ENCODE results near the gene CCDC116. TPM values are rescaled to one million over a fixed set of nuclear protein-coding genes. Genes with fewer than 3 reads are reported as not detected.

CCDC116 gene
- total RNA-seq, 1 donor from 2014 or later, result 1.3 TPM

DNA sequence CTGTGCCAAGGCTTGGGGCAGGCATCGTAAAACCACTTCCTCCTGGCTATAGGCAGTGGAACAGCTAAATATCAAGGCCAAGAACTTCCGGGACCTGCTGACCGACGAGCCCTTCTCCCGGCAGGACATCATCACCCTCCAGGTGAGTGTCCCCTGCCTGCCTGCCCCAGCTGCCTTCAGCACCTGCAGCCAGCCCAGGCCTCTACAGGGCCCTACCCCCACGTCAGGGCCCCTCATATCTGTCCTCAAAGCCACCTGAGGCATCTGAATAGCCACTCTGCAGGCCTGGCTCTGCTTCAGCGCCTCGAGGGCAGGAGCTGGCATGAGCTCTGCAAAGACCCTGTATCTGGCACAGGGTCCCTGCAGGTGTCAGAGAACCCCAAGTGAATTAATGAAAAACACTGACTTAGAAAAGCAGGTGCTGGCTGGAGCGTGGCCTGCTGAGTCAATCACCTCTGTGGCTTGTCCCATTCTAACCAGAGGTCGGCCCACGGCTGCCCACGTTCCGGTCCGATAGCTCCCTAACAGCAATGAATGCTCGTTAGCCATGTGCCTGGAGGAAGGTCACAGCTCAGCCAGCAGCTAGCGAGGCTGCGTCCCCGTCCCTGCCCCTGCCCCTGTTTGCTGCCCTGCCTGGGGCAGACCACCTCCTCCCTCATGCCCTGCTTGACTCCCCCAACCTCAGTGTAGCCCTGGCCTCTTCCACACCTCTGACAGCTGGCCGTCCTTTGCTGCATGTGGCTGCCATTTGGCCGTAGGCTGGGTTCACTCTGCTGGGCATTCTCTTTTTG lies 50.0 kb downstream of the CCDC116 start:
- H3K27me3 Mint-ChIP-seq (ENCODE audit: low read depth), result no peaks in the 10 kb centered on the region
- no peak overlapping the region for H3K4me3 Mint-ChIP-seq
- H3K4me1 Mint-ChIP-seq, result no peaks in the 10 kb centered on the region
- H3K9me3 Mint-ChIP-seq, result no peaks in the 10 kb centered on the region
- H3K36me3 Mint-ChIP-seq, result peaks cover 21% of the 10 kb centered on the region
- DNase-seq (ENCODE audit: low spot score in 2 of 2, unreplicated experiment in 2 of 2), result no peak
- TF ChIP-seq, protein P1, sequence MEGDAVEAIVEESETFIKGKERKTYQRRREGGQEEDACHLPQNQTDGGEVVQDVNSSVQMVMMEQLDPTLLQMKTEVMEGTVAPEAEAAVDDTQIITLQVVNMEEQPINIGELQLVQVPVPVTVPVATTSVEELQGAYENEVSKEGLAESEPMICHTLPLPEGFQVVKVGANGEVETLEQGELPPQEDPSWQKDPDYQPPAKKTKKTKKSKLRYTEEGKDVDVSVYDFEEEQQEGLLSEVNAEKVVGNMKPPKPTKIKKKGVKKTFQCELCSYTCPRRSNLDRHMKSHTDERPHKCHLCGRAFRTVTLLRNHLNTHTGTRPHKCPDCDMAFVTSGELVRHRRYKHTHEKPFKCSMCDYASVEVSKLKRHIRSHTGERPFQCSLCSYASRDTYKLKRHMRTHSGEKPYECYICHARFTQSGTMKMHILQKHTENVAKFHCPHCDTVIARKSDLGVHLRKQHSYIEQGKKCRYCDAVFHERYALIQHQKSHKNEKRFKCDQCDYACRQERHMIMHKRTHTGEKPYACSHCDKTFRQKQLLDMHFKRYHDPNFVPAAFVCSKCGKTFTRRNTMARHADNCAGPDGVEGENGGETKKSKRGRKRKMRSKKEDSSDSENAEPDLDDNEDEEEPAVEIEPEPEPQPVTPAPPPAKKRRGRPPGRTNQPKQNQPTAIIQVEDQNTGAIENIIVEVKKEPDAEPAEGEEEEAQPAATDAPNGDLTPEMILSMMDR (IDR thresholded peaks at IDR 0.05; ENCODE audit: unreplicated experiment), result no peak
- H3K27ac Mint-ChIP-seq, result no peak overlapping the region

DNA sequence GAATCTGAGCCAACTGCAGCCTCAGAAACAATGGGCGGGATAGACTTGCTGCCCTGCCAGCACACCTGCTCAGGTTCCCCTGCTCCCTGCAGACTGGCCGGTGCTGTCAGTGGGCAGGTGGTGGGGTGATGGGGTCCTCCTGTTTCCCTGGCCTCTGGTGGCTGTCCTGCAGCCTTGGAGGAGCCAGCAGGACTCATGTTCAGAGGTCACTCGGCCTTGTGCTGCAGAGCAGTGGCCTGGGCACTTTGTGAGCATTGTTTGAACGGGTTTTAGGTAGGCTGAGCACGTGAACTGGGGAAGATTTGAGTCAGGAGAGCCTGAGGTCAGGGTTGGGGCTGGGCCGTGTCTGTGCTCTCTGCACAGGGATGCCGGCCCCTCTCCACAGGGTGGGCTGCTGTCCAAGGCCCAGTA lies 50.8 kb downstream of the CCDC116 start:
- Mint-ChIP-seq H3K4me3 (no peak overlapping the region), H3K9me3 (no peaks in the 10 kb centered on the region), H3K27me3 (ENCODE audit: low read depth) (no peaks in the 10 kb centered on the region), H3K4me1 (no peaks in the 10 kb centered on the region), H3K36me3 (peaks cover 15% of the 10 kb centered on the region), H3K27ac (no peak overlapping the region)
- TF ChIP-seq, protein P1 (IDR thresholded peaks at IDR 0.05; ENCODE audit: unreplicated experiment), result no peak
- no peak for DNase-seq (ENCODE audit: low spot score in 2 of 2, unreplicated experiment in 2 of 2)

DNA sequence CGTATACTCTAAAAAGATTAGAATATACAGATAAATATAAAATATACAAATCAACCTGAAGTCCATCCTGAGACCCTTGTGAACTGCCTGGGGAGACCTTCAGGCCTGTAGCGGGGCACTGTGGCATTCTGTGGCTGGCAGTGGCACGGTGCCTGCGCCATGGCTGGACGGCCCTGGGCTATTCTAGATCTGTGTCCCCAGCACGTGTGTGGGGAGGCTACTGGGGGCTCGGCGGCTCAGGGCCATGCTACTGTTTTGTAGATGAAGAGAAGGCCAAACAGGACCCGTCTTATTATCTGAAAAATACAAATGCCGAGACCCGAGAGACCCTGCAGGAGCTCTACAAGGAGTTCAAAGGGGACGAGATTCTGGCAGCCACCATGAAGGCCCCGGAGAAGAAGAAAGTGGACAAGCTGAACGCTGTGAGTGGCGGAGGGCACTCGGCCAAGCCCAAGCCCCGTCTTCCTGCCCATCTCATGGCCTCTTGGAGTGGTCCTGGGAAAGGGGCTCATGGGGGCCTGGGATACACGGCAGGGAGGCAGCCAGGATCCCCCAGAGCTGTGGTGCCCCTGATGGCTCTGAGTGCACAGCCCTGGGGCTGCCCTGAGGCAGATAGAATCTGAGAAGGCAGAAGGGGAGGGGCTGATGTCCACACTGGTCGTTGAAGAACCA lies 52.1 kb downstream of the CCDC116 start:
- Mint-ChIP-seq H3K4me1 (no peaks in the 10 kb centered on the region), H3K36me3 (peaks cover 22% of the 10 kb centered on the region), H3K9me3 (no peaks in the 10 kb centered on the region), H3K4me3 (no peak overlapping the region), H3K27me3 (ENCODE audit: low read depth) (no peaks in the 10 kb centered on the region), H3K27ac (no peak overlapping the region)
- no peak for DNase-seq (ENCODE audit: low spot score in 2 of 2, unreplicated experiment in 2 of 2)
- TF ChIP-seq, protein P1 (IDR thresholded peaks at IDR 0.05; ENCODE audit: unreplicated experiment), result no peak

DNA sequence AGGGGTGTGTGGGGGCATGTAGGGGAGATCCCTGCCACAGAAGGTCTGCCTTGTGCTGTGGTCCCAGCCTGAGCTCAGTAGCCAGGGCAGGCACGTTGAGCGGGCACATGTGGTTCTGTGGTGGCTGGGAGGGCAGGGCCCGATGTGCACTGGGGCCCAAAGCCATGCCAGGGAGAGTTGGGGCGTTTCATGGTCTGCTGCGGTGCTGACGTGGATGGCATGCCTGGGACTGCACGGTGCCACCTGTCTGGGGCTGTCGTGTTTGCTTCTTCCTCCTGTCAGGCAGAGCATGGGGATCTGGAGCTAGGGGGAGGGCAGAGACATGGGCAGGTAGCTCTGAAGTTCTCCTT lies 52.6 kb downstream of the CCDC116 start:
- no peak for DNase-seq (ENCODE audit: low spot score in 2 of 2, unreplicated experiment in 2 of 2)
- Mint-ChIP-seq H3K36me3 (peaks cover 23% of the 10 kb centered on the region), H3K9me3 (no peaks in the 10 kb centered on the region), H3K4me3 (no peak overlapping the region), H3K4me1 (no peaks in the 10 kb centered on the region), H3K27me3 (ENCODE audit: low read depth) (no peaks in the 10 kb centered on the region), H3K27ac (no peak overlapping the region)
- TF ChIP-seq, protein P1 (IDR thresholded peaks at IDR 0.05; ENCODE audit: unreplicated experiment), result no peak

DNA sequence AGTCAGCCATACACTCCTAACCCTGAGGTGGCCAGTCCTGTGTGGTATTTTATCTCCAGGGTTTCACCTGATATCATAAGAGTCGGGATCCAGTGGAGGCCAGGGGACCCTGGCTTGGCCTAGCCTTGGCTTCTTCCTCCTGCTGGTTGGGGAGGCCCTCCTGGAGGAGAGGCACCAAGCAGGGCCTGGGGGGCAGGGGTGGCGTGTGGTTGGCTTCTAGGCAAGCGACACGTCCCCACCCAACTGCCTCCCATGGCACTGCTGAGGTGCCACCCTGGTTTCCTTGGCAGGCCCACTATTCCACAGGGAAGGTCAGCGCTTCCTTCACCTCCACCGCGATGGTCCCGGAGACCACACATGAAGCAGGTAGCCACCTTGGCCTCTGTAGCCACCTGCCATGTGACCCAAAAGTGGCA lies 53.6 kb downstream of the CCDC116 start:
- Mint-ChIP-seq H3K27ac (no peak overlapping the region), H3K27me3 (ENCODE audit: low read depth) (no peaks in the 10 kb centered on the region), H3K4me3 (no peak overlapping the region), H3K9me3 (no peaks in the 10 kb centered on the region), H3K36me3 (peaks cover 27% of the 10 kb centered on the region), H3K4me1 (no peaks in the 10 kb centered on the region)
- TF ChIP-seq, protein P1 (IDR thresholded peaks at IDR 0.05; ENCODE audit: unreplicated experiment), result no peak
- no peak for DNase-seq (ENCODE audit: low spot score in 2 of 2, unreplicated experiment in 2 of 2)

Small RNAs within 50 kb of the gene (microRNA-seq; reads per million reads assigned to microRNA genes)
- gene MIR130B (2,801 reads per million, percentile 87 among the genes with 10 or more reads in this experiment), gene MIR301B (291 reads per million, percentile 70 among the genes with 10 or more reads in this experiment)

Other genes with a start within 250 kb of the CCDC116 start
- gene RIMBP3B, start 249.0 kb upstream of the CCDC116 start, total RNA-seq, result 0.13 to 0.68 TPM (median 0.36 TPM) in 3 replicates
- gene HIC2, start 215.4 kb upstream of the CCDC116 start, total RNA-seq, result 26.6 to 27.3 TPM (median 27.2 TPM) in 3 replicates
- 2.0 to 4.4 TPM (median 4.2 TPM) in 3 replicates for gene TMEM191C, start 165.4 kb upstream of the CCDC116 start, total RNA-seq
- 0.31 to 0.71 TPM (median 0.38 TPM) in 3 replicates for gene RIMBP3C, start 81.3 kb upstream of the CCDC116 start, total RNA-seq
- 45.1 to 49.0 TPM (median 48.0 TPM) in 3 replicates for gene UBE2L3, start 65.0 kb upstream of the CCDC116 start, total RNA-seq
- 25.3 to 26.2 TPM (median 25.8 TPM) in 3 replicates for gene YDJC, start 2.7 kb upstream of the CCDC116 start, total RNA-seq
- gene SDF2L1, start 9.5 kb downstream of the CCDC116 start, total RNA-seq, result 19.6 to 22.1 TPM (median 20.2 TPM) in 3 replicates
- 40.5 to 44.8 TPM (median 41.2 TPM) in 3 replicates for gene PPIL2, start 33.3 kb downstream of the CCDC116 start, total RNA-seq
- gene YPEL1, start 103.0 kb downstream of the CCDC116 start, total RNA-seq, result 17.2 to 18.4 TPM (median 17.8 TPM) in 3 replicates
- 90.2 to 92.9 TPM (median 90.4 TPM) in 3 replicates for gene MAPK1, start 234.9 kb downstream of the CCDC116 start, total RNA-seq

Data from mesothelial cell of epicardium (in vitro differentiated cells).